ENCODE data around the gene DLG5. TPM values are rescaled to one million over a fixed set of nuclear protein-coding genes. Genes with fewer than 3 reads are reported as not detected.

DLG5 gene
- total and polyA plus RNA-seq, 9 of the 15 experiments (the other 6 are each of a cell fraction or from before 2014, with no cell fraction given): 1.4 to 26.8 (median 11.2) TPM

DNA sequence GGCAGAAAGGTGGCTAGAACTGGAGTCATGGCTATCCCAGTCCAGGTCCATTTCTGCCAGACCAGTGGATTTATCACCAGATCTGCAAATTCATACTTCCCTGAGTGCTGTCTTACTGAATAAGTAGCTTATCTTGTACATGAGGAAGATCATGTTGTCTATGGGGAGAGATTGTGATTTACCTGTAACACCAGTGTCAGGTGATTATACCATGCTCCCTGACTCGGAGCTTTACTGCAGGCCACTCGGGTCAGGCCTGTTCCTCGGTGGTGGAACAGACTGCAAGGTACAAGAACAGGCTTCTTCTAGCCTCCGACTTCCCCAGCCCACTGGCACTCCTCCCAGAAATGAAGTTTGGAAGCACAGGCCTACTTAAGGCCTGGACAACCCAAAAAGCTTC, 42.6 kb upstream of the DLG5 start (continued):
- peak; percentile 82 for TF ChIP-seq DPF2 (IDR thresholded peaks at IDR 0.05)
- TF ChIP-seq MAFK (IDR thresholded peaks at IDR 0.05; ENCODE audit: low read length): peak; percentile 34
- TF ChIP-seq ARID1B (IDR thresholded peaks at IDR 0.05): peak; percentile 74
- TF ChIP-seq GMEB1 (CRISPR knock-in tag; IDR thresholded peaks at IDR 0.05): 0 out of 2 replicates have a peak, but pooled peaks have one; percentile 29
- TF ChIP-seq TAF1 (IDR thresholded peaks at IDR 0.05; ENCODE audit: control insufficient read depth, extremely low read depth, insufficient read depth, low read length, severe bottlenecking): no peak
- TF ChIP-seq MYC (IDR thresholded peaks at IDR 0.05; ENCODE audit: low read depth, low read length): 0 out of 2 replicates have a peak, but pooled peaks have one; percentile 24
- no peak for TF ChIP-seq MYC (CRISPR knock-in tag; IDR thresholded peaks at IDR 0.05; ENCODE audit: borderline replicate concordance, low read depth)
- TF ChIP-seq ZEB2 (IDR thresholded peaks at IDR 0.05): peak; percentile 98
- TF ChIP-seq ZBTB2 (IDR thresholded peaks at IDR 0.05): peak; percentile 34; the same call in 1 of the 2 replicates
- 0 out of 2 replicates have a peak, but pooled peaks have one; percentile 46 for TF ChIP-seq ERF (CRISPR knock-in tag; IDR thresholded peaks at IDR 0.05)
- TF ChIP-seq TEAD4 (IDR thresholded peaks at IDR 0.05; ENCODE audit: low read length): peak; percentile 44; the same call in 1 of the 2 replicates
- TF ChIP-seq TEAD4 (CRISPR knock-in tag; IDR thresholded peaks at IDR 0.05; ENCODE audit: borderline replicate concordance): no peak
- peak; percentile 73; the same call in 1 of the 2 replicates for TF ChIP-seq SOX6 (IDR thresholded peaks at IDR 0.05)
- peak; percentile 80; the same call in 1 of the 2 replicates for TF ChIP-seq MTA1 (IDR thresholded peaks at IDR 0.05; ENCODE audit: borderline replicate concordance)
- 0 out of 2 replicates have a peak, but pooled peaks have one; percentile 27 for TF ChIP-seq L3MBTL2 (IDR thresholded peaks at IDR 0.05)
- 0 out of 2 replicates have a peak, but pooled peaks have one; percentile 12 for TF ChIP-seq SMAD4 (CRISPR knock-in tag; conservative IDR thresholded peaks at IDR 0.05)
- peak; percentile 79 for TF ChIP-seq SMARCE1 (IDR thresholded peaks at IDR 0.05)
- TF ChIP-seq ZNF592 (IDR thresholded peaks at IDR 0.05): 0 out of 2 replicates have a peak, but pooled peaks have one; percentile 30
- TF ChIP-seq ADNP (tag; IDR thresholded peaks at IDR 0.05): no peak
- TF ChIP-seq KLF10 (CRISPR knock-in tag; IDR thresholded peaks at IDR 0.05): no peak
- TF ChIP-seq MAFF (IDR thresholded peaks at IDR 0.05; ENCODE audit: low read length): peak; percentile 47; the same call in 1 of the 2 replicates
- TF ChIP-seq MEIS2 (IDR thresholded peaks at IDR 0.05; ENCODE audit: partially characterized antibody): peak; percentile 36
- peak; percentile 70 for TF ChIP-seq SMARCA4 (IDR thresholded peaks at IDR 0.05)
- peak in 1 of 2 experiments; percentile 76; a peak in 2 of 4 replicates for TF ChIP-seq RCOR1 (IDR thresholded peaks at IDR 0.05; ENCODE audit: borderline replicate concordance in 1 of 2, low read depth in 2 of 2, low read length in 2 of 2)
- no peak for TF ChIP-seq WHSC1 (IDR thresholded peaks at IDR 0.05; ENCODE audit: low read length)
- TF ChIP-seq SMAD3 (CRISPR knock-in tag; conservative IDR thresholded peaks at IDR 0.05): no peak
